ENCODE data around the gene MCTP1. TPM values are rescaled to one million over a fixed set of nuclear protein-coding genes. Genes with fewer than 3 reads are reported as not detected.

Gene MCTP1
- total RNA-seq, 1 experiment from 2014 or later: 2.5 TPM

DNA sequence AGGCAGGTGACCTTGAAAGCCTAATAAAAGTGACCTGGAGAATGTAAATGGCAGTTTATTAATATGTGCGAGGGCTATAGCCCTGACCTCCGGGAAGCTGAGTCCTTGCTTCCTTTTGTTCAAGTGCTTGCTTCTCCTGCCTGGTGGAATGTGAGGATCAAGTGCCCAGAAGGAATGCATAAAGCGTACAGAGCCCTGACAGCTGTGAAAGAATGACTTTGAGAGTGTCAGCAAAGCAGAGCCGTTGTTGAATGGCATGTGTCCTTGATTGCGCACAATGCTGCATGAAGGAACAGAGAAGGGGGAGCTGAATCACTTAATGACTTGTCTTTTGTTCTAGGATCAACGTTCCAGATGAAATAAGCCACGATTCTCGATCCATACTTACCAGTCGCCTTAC is 533.4 kb downstream of the MCTP1 start:
- Histone ChIP-seq H4K20me1 (ENCODE audit: control insufficient read depth, insufficient read depth, insufficient read length) (no peaks in the 10 kb centered on the region), H3K79me1 (ENCODE audit: insufficient read depth, low read depth, low read length, poor library complexity, severe bottlenecking) (no peaks in the 10 kb centered on the region), H3K27ac (ENCODE audit: insufficient read length, low read depth, low read length) (no peak overlapping the region), H2AFZ (ENCODE audit: low read length) (no peak overlapping the region), H2BK15ac (ENCODE audit: low read depth, low read length) (no peak overlapping the region), H2BK12ac (ENCODE audit: insufficient read length, low read depth, low read length) (no peak overlapping the region), H3K23me2 (ENCODE audit: insufficient read length, low read depth, low read length, poor library complexity, severe bottlenecking) (no peaks in the 10 kb centered on the region), H2BK20ac (ENCODE audit: low read depth, low read length, poor library complexity, severe bottlenecking) (no peak overlapping the region), H3K27me3 (ENCODE audit: insufficient read depth, low read length) (no peaks in the 10 kb centered on the region), H3K23ac (ENCODE audit: insufficient read length, low read depth, low read length) (no peak overlapping the region), H2AK5ac (ENCODE audit: insufficient read length, low read length) (no peak overlapping the region), H4K5ac (ENCODE audit: insufficient read length, low read depth, low read length) (no peak overlapping the region), H3K9me3 (ENCODE audit: control insufficient read depth, low read depth, low read length) (no peaks in the 10 kb centered on the region), H3K4me2 (ENCODE audit: insufficient read depth, insufficient read length, low read length) (no peak overlapping the region), H2BK120ac (ENCODE audit: low read depth, low read length, poor library complexity, severe bottlenecking) (no peak overlapping the region), H2BK5ac (ENCODE audit: insufficient read length, low read length) (no peak overlapping the region), H3T11ph (ENCODE audit: low read length) (no peak overlapping the region), H3K79me2 (ENCODE audit: insufficient read depth, low read length) (no peaks in the 10 kb centered on the region), H3K18ac (ENCODE audit: insufficient read length, low read depth, low read length) (no peak overlapping the region), H3K56ac (ENCODE audit: insufficient read length, low read depth, low read length) (no peak overlapping the region), H3K14ac (ENCODE audit: insufficient read depth, low read length) (no peak overlapping the region), H4K91ac (ENCODE audit: insufficient read length, low read depth, low read length) (no peak overlapping the region), H3K4me1 (ENCODE audit: insufficient read depth, low read length) (no peaks in the 10 kb centered on the region), H4K8ac (replicated peaks; ENCODE audit: insufficient read length, low read depth, low read length) (no peak overlapping the region), H3K9ac (ENCODE audit: extremely low read depth, insufficient read length, low read length) (no peak overlapping the region), H3K4ac (ENCODE audit: low read depth, low read length) (no peak overlapping the region)
- WGBS (ENCODE audit: extremely low coverage, insufficient read length, low lambda C conversion rate): no CpG with 5 or more reads among the region's 9 CpGs
- no peak for DNase-seq
- no peak overlapping the region for H3K27ac Mint-ChIP-seq
- no peak overlapping the region for H3K4me3 Mint-ChIP-seq
- no peaks in the 10 kb centered on the region for H3K36me3 Mint-ChIP-seq (ENCODE audit: insufficient read depth in 1 of 3, low read depth in 3 of 3)
- peaks cover 2 to 7% of the 10 kb centered on the region in 2 experiments; a peak in 2 of 4 replicates for H3K4me1 Mint-ChIP-seq
- no peaks in the 10 kb centered on the region for H3K9me3 Mint-ChIP-seq
- TF ChIP-seq, protein P1, sequence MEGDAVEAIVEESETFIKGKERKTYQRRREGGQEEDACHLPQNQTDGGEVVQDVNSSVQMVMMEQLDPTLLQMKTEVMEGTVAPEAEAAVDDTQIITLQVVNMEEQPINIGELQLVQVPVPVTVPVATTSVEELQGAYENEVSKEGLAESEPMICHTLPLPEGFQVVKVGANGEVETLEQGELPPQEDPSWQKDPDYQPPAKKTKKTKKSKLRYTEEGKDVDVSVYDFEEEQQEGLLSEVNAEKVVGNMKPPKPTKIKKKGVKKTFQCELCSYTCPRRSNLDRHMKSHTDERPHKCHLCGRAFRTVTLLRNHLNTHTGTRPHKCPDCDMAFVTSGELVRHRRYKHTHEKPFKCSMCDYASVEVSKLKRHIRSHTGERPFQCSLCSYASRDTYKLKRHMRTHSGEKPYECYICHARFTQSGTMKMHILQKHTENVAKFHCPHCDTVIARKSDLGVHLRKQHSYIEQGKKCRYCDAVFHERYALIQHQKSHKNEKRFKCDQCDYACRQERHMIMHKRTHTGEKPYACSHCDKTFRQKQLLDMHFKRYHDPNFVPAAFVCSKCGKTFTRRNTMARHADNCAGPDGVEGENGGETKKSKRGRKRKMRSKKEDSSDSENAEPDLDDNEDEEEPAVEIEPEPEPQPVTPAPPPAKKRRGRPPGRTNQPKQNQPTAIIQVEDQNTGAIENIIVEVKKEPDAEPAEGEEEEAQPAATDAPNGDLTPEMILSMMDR (conservative IDR thresholded peaks at IDR 0.05): no peak
- H3K27me3 Mint-ChIP-seq (ENCODE audit: low read depth): no peaks in the 10 kb centered on the region

Data from H9 (cell line).